ENCODE measurements around the gene MORN1. TPM values are rescaled to one million over a fixed set of nuclear protein-coding genes. Genes with fewer than 3 reads are reported as not detected.

The MORN1 gene
- total RNA-seq, 1 donor from 2014 or later: 5.5 TPM

- DNase-seq (ENCODE audit: low read depth) (no peak), FAIRE-seq (no peak)
- H3K36me3 ChIP-seq (ENCODE audit: control insufficient read depth, insufficient read depth, low read length): peaks cover 50% of the 10 kb centered on the region
- TF ChIP-seq CTCF (IDR thresholded peaks at IDR 0.05; ENCODE audit: insufficient read depth, low read length, severe bottlenecking): no peak
- no peak overlapping the region for H3K4me3 ChIP-seq (ENCODE audit: low read depth, low read length)
- no peaks in the 10 kb centered on the region for H3K27me3 ChIP-seq (ENCODE audit: control insufficient read depth, insufficient read depth, low read length)
Observed at GRCh38 chr1:2436876-2437275, 45.5 kb upstream of the MORN1 start.

GRCh38 chr1:2435746-2436355 is 44.5 kb upstream of the MORN1 start:
- H3K4me3 ChIP-seq (ENCODE audit: low read depth, low read length): no peak overlapping the region
- FAIRE-seq (no peak), DNase-seq (ENCODE audit: low read depth) (no peak)
- H3K36me3 ChIP-seq (ENCODE audit: control insufficient read depth, insufficient read depth, low read length): peaks cover 56% of the 10 kb centered on the region
- TF ChIP-seq CTCF (IDR thresholded peaks at IDR 0.05; ENCODE audit: insufficient read depth, low read length, severe bottlenecking): no peak
- no peaks in the 10 kb centered on the region for H3K27me3 ChIP-seq (ENCODE audit: control insufficient read depth, insufficient read depth, low read length)

- no peak for TF ChIP-seq CTCF (IDR thresholded peaks at IDR 0.05; ENCODE audit: insufficient read depth, low read length, severe bottlenecking)
- Histone ChIP-seq H3K4me3 (ENCODE audit: low read depth, low read length) (no peak overlapping the region), H3K36me3 (ENCODE audit: control insufficient read depth, insufficient read depth, low read length) (peaks cover 60% of the 10 kb centered on the region), H3K27me3 (ENCODE audit: control insufficient read depth, insufficient read depth, low read length) (no peaks in the 10 kb centered on the region)
- DNase-seq (ENCODE audit: low read depth): no peak
- FAIRE-seq: no peak
Observed at GRCh38 chr1:2435091-2435490, 43.7 kb upstream of the MORN1 start.

GRCh38 chr1:2433936-2434655 is 42.7 kb upstream of the MORN1 start:
- no peaks in the 10 kb centered on the region for H3K27me3 ChIP-seq (ENCODE audit: control insufficient read depth, insufficient read depth, low read length)
- no peak for FAIRE-seq
- peaks cover 59% of the 10 kb centered on the region for H3K36me3 ChIP-seq (ENCODE audit: control insufficient read depth, insufficient read depth, low read length)
- DNase-seq (ENCODE audit: low read depth): no peak
- no peak for TF ChIP-seq CTCF (IDR thresholded peaks at IDR 0.05; ENCODE audit: insufficient read depth, low read length, severe bottlenecking)
- H3K4me3 ChIP-seq (ENCODE audit: low read depth, low read length): no peak overlapping the region

- H3K27me3 ChIP-seq (ENCODE audit: control insufficient read depth, insufficient read depth, low read length): no peaks in the 10 kb centered on the region
- peaks cover 50% of the 10 kb centered on the region for H3K36me3 ChIP-seq (ENCODE audit: control insufficient read depth, insufficient read depth, low read length)
- no peak for DNase-seq (ENCODE audit: low read depth)
- no peak for FAIRE-seq
- no peak for TF ChIP-seq CTCF (IDR thresholded peaks at IDR 0.05; ENCODE audit: insufficient read depth, low read length, severe bottlenecking)
- H3K4me3 ChIP-seq (ENCODE audit: low read depth, low read length): no peak overlapping the region
Observed at GRCh38 chr1:2433196-2433595, 41.8 kb upstream of the MORN1 start.

Data from bronchial epithelial cell (primary cell).